Measurements from ENCODE around the gene DRC7. TPM values are rescaled to one million over a fixed set of nuclear protein-coding genes. Genes with fewer than 3 reads are reported as not detected.

DRC7 gene
- total RNA-seq, 1 experiment from 2014 or later = 0.72 TPM

- Histone ChIP-seq H2BK20ac (ENCODE audit: low read depth, low read length, poor library complexity, severe bottlenecking) (no peak overlapping the region), H2AFZ (ENCODE audit: low read length) (no peak overlapping the region), H2BK15ac (ENCODE audit: low read depth, low read length) (no peak overlapping the region), H4K20me1 (ENCODE audit: control insufficient read depth, insufficient read depth, insufficient read length) (no peaks in the 10 kb centered on the region), H3K23ac (ENCODE audit: insufficient read length, low read depth, low read length) (no peak overlapping the region), H4K8ac (replicated peaks; ENCODE audit: insufficient read length, low read depth, low read length) (no peak overlapping the region), H2BK5ac (ENCODE audit: insufficient read length, low read length) (no peak overlapping the region), H3K56ac (ENCODE audit: insufficient read length, low read depth, low read length) (no peak overlapping the region), H2BK120ac (ENCODE audit: low read depth, low read length, poor library complexity, severe bottlenecking) (no peak overlapping the region), H3K79me2 (ENCODE audit: insufficient read depth, low read length) (no peaks in the 10 kb centered on the region), H3K79me1 (ENCODE audit: insufficient read depth, low read depth, low read length, poor library complexity, severe bottlenecking) (no peaks in the 10 kb centered on the region), H3K27me3 (ENCODE audit: insufficient read depth, low read length) (no peaks in the 10 kb centered on the region), H4K5ac (ENCODE audit: insufficient read length, low read depth, low read length) (no peak overlapping the region), H4K91ac (ENCODE audit: insufficient read length, low read depth, low read length) (no peak overlapping the region), H3K23me2 (ENCODE audit: insufficient read length, low read depth, low read length, poor library complexity, severe bottlenecking) (no peaks in the 10 kb centered on the region), H3K18ac (ENCODE audit: insufficient read length, low read depth, low read length) (no peak overlapping the region), H3K14ac (ENCODE audit: insufficient read depth, low read length) (no peak overlapping the region), H3K9ac (ENCODE audit: extremely low read depth, insufficient read length, low read length) (no peak overlapping the region), H3K4ac (ENCODE audit: low read depth, low read length) (no peak overlapping the region), H2BK12ac (ENCODE audit: insufficient read length, low read depth, low read length) (no peak overlapping the region), H3K27ac (ENCODE audit: insufficient read length, low read depth, low read length) (no peak overlapping the region), H3T11ph (ENCODE audit: low read length) (no peak overlapping the region), H3K9me3 (ENCODE audit: control insufficient read depth, low read depth, low read length) (no peaks in the 10 kb centered on the region), H3K4me1 (ENCODE audit: insufficient read depth, low read length) (no peaks in the 10 kb centered on the region), H2AK5ac (ENCODE audit: insufficient read length, low read length) (no peak overlapping the region), H3K4me2 (ENCODE audit: insufficient read depth, insufficient read length, low read length) (no peak overlapping the region)
- DNase-seq = no peak
- no CpG with 5 or more reads among the region's 10 CpGs for WGBS (ENCODE audit: extremely low coverage, insufficient read length, low lambda C conversion rate)
- TF ChIP-seq CTCF (conservative IDR thresholded peaks at IDR 0.05) = no peak
- Mint-ChIP-seq H3K36me3 (ENCODE audit: insufficient read depth in 1 of 3, low read depth in 3 of 3) (no peaks in the 10 kb centered on the region; a peak in 1 of 7 replicates), H3K4me3 (no peak overlapping the region), H3K4me1 (peaks cover 6 to 13% of the 10 kb centered on the region in 2 experiments), H3K27ac (no peak overlapping the region), H3K9me3 (peaks cover 0 to 8% of the 10 kb centered on the region in 2 experiments; a peak in 2 of 5 replicates), H3K27me3 (ENCODE audit: low read depth) (peaks cover 10% of the 10 kb centered on the region)
These were observed 6.4 kb downstream of the DRC7 start for GRCh38 chr16:57700781-57701551.
